Placental pericyte (primary cell): ENCODE measurements around the gene PLGRKT. TPM values are rescaled to one million over a fixed set of nuclear protein-coding genes. Genes with fewer than 3 reads are reported as not detected.

ENCODE experiments used
- small RNA-seq: library from RNA; depleted of rRNA; stranded (forward); fragments of <200 nt; gene quantifications from one replicate; pipeline ENCODE3, GENCODE V24; 2012; ENCODE audit warnings: low replicate concordance
- total RNA-seq: library from RNA; depleted of rRNA; stranded (reverse); fragments of >200 nt; gene quantifications from 2 replicates; pipeline ENCODE4 v1.2.3, GENCODE V29; 2012

Gene PLGRKT, protein sequence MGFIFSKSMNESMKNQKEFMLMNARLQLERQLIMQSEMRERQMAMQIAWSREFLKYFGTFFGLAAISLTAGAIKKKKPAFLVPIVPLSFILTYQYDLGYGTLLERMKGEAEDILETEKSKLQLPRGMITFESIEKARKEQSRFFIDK
- total RNA-seq: 7.4 and 26.2 TPM in 2 replicates

DNA sequence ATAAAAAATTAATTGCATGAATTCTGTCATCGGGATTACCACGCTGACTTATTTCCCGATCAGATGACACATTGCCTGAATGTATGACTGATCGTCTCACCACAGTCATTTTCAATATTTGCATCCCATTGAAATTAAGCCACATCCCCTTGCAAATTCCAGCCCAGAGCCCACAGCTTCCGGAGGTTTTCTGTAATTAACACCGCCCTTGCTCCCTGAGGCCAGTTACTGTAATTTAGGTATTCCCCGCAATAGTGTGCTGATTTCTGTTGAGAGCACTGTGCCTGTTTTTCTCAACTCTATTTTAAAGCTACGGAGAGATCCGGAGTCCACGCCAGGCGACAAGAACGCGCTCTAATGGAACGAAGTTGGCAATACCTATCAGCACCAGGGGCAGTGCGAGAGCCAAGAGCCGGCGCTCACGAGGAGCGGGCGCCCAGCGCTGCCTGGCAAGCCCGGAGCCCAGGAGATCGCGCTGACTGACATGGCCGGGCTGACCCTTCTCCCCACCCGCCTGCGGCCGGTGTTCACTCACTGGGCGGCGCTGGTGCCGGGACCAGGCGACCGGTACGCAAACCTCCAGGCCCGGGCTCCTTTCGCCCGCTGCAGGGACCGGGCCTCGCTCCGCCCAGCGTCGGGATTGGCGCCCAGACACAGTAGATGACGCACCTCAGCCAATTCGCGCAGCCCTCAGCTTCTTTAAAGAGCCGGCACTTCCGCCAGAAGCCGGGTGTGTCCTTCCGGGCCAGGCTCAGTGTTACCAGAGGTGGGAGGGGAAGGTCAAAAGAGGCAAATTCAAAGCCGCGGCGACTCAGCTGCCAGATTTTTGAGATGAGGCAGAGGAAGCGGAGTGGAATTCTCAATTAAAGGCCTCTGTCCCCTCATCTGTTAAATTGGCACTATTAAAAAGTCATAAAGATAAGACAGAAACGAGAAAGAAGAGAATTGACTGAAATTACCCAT, at the start of gene PLGRKT:
TSS of gene PLGRKT (minus strand) at position 672 of the 963 bp plus-strand sequence. CDS start 5,948 bp downstream, outside the sequence.

DNA sequence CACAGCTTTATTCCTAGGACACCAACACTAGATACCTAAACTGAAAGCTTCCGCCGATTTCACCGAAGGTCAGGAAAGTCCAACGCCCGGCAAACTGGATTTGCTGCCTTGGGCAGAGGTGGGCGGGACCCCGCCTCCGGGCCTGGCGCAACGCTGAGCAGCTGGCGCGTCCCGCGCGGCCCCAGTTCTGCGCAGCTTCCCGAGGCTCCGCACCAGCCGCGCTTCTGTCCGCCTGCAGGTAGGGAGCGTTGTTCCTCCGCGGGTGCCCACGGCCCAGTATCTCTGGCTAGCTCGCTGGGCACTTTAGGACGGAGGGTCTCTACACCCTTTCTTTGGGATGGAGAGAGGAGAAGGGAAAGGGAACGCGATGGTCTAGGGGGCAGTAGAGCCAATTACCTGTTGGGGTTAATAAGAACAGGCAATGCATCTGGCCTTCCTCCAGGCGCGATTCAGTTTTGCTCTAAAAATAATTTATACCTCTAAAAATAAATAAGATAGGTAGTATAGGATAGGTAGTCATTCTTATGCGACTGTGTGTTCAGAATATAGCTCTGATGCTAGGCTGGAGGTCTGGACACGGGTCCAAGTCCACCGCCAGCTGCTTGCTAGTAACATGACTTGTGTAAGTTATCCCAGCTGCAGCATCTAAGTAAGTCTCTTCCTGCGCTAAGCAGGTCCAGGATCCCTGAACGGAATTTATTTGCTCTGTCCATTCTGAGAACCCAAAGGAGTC, 12.8 kb upstream of the PLGRKT start, which contains the start of gene CD274:
TSS of gene CD274 (plus strand) at position 184 of the 733 bp plus-strand sequence. CDS start 5,572 bp downstream, outside the sequence.

GRCh38 chr9:5338992-5339981, 98.4 kb downstream of the PLGRKT start, which contains the start of gene RLN1:
RLN1 (minus strand) TSS chr9:5339876; CDS start chr9:5339746, 130 bp downstream.

Small RNAs within 50 kb of the gene (small RNA-seq; reads per million reads assigned to genes)
- gene AL135786.1: not detected
- gene HMGN2P31: not detected

Other genes with a start within 250 kb of the PLGRKT start
- gene INSL4, start 206.5 kb downstream of the PLGRKT start, total RNA-seq: not detected in 2 replicates
- not detected in 2 replicates for gene RLN2, start 133.2 kb downstream of the PLGRKT start, total RNA-seq
- gene RLN1, start 98.0 kb downstream of the PLGRKT start, total RNA-seq: not detected in 2 replicates
- 6.6 and 25.6 TPM in 2 replicates for gene CD274, start 12.6 kb upstream of the PLGRKT start, total RNA-seq
- 16.0 and 49.5 TPM in 2 replicates for gene PDCD1LG2, start 72.6 kb upstream of the PLGRKT start, total RNA-seq
- 40.5 and 71.6 TPM in 2 replicates for gene RIC1, start 191.2 kb upstream of the PLGRKT start, total RNA-seq